Right lobe of liver (tissue), 4 donors: ENCODE data around the gene YKT6.

Source experiments
- POLR2A ChIP-seq: fragments of 450-650 bp; IDR thresholded peaks from one replicate; pipeline ENCODE4 v1.6.1; 2017; ENCODE audit warnings: antibody characterized with exemption, mild to moderate bottlenecking
- TF ChIP-seq, protein P1 (sequence below), 4 donors: fragments of 200-600 bp in 3 of 4; fragments of 450-650 bp in 1 of 4; IDR thresholded peaks; one replicate each; pipeline versions ENCODE4 v1.5.1 to v1.8.0; 2016 to 2022; ENCODE audit warnings: antibody characterized with exemption in 4 of 4, mild to moderate bottlenecking in 2 of 4
- donor health status: DM: no; HTN: no; CAD: no.
- donor health status: DM: no; HTN: no; CAD: no.
- donor health status: DM: no; HTN: yes; CAD: no.

DNA sequence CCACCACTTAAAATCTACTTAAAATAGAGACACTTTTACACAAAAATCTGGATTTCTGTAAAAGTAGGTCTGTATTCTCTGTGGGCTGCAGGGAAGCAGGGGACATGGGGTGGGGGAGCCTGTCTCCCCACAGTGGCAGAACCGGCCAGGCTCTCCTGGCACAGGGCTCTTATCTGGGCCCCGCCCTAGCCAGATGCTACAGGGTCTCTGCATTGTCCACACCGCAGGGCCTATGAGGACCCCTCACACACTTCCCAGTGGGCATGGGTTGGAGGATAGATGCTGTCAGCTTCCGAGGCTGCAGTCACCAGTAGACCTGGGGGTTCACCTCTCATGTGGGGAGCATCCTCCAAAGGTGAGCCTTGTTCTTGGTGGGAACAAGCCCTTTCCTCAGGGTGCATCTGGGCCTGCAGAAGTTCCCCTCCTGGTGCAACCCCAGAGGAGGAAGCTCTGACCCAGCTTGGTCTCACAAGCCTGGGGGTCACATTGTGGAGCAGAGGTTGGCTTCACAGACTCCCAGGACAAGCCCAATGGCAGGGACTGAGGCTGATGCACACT, 44.2 kb upstream of the YKT6 start:
- TF ChIP-seq, protein P1, sequence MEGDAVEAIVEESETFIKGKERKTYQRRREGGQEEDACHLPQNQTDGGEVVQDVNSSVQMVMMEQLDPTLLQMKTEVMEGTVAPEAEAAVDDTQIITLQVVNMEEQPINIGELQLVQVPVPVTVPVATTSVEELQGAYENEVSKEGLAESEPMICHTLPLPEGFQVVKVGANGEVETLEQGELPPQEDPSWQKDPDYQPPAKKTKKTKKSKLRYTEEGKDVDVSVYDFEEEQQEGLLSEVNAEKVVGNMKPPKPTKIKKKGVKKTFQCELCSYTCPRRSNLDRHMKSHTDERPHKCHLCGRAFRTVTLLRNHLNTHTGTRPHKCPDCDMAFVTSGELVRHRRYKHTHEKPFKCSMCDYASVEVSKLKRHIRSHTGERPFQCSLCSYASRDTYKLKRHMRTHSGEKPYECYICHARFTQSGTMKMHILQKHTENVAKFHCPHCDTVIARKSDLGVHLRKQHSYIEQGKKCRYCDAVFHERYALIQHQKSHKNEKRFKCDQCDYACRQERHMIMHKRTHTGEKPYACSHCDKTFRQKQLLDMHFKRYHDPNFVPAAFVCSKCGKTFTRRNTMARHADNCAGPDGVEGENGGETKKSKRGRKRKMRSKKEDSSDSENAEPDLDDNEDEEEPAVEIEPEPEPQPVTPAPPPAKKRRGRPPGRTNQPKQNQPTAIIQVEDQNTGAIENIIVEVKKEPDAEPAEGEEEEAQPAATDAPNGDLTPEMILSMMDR (IDR thresholded peaks at IDR 0.05): no peak
- TF ChIP-seq POLR2A: no peak
